HG03103 (cell line): ENCODE measurements around the gene RAP2B.
"Not testable (repeated sequence)": the region's sequence is repeated elsewhere in the genome, so short reads cannot be mapped to it uniquely, and the experiment has no call there.

Source experiments
- ATAC-seq: cut with Tn5 transposase; IDR thresholded peaks from one replicate; pipeline ENCODE4 v1.9.1; 2021; ENCODE audit warnings: low read depth; ENCODE audit not compliant: unreplicated experiment

The RAP2B gene

GRCh38 chr3:153161714-153162512, at the start of gene RAP2B:
Gene RAP2B (plus strand): TSS chr3:153162226. CDS start chr3:153162694, 468 bp downstream.
- peak; percentile 45 for ATAC-seq

DNA sequence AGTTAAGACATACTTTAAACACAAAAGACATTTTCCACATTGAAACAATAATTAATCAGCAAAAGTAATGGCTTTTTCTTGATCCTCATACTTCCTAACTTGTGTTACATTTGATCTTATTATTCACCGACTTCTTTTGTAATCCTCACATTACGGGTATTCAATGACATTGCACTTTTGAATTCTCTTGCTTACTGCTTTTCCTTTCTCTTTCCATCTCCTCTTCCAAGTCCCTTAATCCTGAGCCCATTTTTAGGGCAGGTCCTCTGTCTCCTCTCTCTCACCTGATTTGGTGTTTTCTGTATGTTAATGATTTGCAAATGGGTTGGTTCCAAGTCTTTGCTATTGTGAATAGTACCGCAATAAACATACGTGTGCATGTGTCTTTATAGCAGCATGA, 48.5 kb upstream of the RAP2B start:
- no peak for ATAC-seq

- not testable (repeated sequence) for ATAC-seq
Observed at GRCh38 chr3:153114270-153114669, 47.8 kb upstream of the RAP2B start.

GRCh38 chr3:153115326-153115725, 46.7 kb upstream of the RAP2B start:
- ATAC-seq: no peak

- no peak for ATAC-seq
Observed at GRCh38 chr3:153127788-153128187, 34.2 kb upstream of the RAP2B start.

GRCh38 chr3:153129426-153129825, 32.6 kb upstream of the RAP2B start:
- ATAC-seq: no peak

DNA sequence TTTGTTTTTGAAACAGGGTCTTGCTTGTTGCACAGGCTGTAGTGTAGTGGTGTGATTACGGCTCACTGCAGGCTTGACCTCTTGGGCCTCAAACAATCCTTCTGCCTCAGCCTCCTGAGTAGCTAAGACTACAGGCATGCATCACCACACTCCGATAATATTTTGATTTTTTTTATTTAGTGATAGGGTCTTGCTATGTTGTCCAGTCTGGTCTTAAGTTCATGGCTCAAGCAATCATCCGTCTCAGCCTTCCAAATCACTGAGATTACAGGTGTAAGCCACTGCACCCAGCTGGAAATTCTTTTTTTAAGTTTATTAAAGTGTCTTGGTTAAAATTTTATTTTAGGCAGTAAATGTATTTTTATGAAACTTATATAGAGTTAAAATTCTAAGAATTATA, 32.2 kb upstream of the RAP2B start:
- ATAC-seq: no peak

DNA sequence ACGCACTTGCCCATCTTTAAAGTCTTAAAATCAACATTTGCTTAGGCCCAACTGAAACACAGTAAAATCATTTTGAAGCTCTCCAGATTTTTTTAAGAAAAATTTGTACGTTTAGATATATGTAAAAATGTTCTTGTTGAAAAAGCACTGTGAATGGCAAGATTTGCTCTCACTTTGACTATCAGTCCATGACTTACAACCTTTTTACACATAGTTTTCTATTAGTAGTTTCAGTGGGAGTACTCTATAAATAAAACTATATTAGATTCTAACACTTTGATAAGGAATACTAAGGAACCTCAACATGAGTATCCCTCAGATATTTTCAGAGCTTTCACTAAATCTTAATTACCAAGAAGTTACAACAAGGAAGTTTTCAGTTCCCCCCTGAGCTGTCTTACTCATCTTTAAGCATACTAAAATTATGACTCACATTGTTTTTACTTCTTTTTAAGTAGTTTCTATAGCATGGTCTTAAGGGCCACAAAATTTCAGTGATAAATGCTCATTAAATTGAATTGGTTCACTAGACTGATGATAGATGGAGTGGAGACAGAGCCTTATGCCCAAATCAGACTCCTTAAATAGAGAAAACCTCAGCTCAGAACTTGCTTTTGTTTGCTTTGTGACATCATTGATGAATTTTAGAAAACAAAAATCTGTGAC, 31.6 kb upstream of the RAP2B start:
- ATAC-seq: peak; percentile 96

DNA sequence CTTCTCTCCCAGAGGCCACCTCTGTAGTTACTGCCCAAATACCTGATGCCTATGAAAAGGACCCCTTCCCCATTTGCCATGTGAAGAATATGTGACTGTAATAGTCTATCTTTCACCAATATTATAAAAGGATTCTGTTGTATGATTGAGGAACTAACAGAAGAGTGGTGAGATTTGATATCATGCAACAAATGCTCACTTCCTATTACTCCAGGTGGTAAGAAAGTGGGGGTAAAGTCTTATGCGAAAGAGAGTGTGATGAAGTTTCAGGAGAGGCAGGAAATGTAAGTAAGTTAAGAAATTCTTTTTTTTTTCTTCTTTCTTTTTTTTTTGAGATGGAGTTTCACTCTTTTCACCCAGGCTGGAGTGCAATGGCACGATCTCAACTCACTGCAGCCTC, 24.4 kb upstream of the RAP2B start:
- ATAC-seq: peak; percentile 48

GRCh38 chr3:153138276-153139210, 23.5 kb upstream of the RAP2B start:
- peak; percentile 50 for ATAC-seq

GRCh38 chr3:153142961-153143360, 19.1 kb upstream of the RAP2B start:
- ATAC-seq: no peak

DNA sequence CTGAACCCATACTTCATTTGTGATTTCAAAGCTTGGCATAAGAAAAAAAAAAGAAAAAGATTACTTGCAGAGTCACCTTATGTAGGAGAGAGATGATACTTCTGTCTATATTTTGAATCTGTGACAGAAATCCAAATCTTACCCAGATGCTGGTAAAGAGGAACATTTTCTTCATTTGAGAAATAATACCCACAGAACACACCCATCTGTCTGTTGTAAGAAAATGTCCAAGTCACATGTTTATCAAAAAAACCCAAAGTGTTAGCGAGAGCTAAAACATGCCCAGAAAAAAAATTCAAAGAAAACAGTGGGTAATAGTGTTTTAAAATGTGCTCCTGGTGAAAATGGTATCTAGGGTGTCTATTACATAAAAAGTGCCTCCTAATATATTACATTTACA, 18.0 kb upstream of the RAP2B start:
- no peak for ATAC-seq

GRCh38 chr3:153144779-153145178, 17.2 kb upstream of the RAP2B start:
- ATAC-seq: no peak

DNA sequence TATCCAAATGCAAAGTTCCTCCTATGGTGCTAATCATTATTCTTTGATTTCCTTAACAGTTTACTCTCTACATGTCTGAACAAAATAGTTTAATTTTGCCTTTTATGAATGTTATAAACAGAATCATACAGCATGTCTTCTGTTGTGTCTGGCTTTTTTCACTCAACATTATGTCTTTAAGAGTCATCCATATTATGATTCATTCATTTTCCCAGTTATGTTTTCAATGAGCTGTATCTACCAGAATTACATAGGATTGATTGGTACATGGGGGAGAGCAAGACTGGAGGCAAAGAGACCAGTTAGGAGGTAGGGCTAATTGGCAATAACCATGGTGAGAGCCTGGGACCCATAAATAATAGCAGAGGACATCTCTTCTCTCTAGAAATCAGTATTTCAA, 16.6 kb upstream of the RAP2B start:
- ATAC-seq: no peak

DNA sequence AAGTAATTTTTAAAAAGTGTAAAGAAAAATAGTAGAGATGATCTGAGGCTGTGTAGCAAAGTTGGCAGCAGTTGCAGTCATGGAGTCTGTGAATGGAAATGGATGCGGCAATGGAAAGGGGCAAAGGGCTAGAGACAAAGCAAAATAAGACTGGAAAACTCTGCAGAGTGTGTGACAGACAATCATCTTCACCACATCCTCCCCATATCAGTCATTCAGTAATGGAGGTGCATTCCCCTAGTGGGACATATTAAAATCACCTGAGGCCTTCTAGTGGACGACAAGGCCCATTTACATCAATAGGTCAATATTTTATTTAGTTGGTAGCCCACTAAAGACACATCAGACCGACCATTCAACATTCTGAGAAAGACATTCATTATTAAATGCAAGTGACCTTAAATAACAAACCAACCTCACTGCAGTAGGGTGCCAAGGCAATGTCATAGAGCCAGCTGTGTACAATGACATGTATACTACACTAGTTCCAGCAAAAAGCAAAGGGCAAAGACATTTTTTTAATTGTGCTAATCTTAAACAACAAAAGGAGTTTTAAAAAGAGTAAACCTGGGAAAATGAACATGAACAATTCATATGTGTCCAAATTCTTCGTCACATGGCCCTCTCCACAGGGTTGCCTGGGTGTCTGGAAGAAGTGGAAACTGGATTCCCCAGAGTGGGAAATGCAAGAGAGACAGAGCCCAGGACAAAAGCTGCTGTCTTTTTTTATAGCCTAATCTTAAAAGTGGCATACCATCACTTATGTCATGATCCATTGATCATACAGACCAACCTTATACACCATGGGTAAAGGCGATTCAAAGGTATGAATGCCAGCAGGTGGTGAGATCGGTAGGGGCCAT, 15.6 kb upstream of the RAP2B start:
- ATAC-seq: no peak

DNA sequence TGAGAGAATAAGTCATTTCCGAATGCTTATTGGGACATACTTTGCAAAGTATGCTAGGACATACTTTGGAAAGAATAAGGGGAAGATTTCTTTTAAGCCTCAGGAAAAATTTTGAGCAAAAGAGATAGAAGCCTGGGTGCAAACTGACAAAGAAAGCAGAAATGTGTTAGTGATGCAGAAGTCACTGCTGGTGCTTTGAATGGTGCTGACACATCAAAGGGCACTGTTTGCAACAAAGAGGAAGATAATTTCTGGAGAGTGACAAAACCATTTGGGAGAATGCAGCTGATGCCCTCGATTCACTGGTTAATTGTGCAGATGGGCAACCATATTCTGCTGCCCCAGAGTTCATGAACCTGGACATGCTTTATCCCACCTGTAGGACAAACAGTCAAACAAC, 11.0 kb upstream of the RAP2B start:
- no peak for ATAC-seq

DNA sequence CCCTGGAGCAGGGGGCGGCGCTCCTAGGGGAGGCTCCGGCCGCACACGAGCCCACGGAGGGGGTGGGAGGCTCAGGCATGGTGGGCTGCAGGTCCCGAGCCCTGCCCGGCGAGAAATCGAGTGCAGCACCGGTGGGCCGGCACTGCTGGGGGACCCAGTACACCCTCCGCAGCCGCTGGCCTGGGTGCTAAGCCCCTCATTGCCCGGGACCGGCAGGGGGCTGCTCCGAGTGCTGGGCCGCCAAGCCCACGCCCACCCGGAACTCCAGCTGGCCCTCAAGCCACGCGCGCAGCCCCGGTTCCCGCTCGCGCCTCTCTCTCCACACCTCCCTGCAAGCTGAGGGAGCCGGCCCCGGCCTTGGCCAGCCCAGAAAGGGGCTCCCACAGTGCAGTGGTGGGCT, 6.2 kb upstream of the RAP2B start:
- not testable (repeated sequence) for ATAC-seq

- ATAC-seq: no peak
Observed at GRCh38 chr3:153158189-153158588, 3.8 kb upstream of the RAP2B start.

- ATAC-seq: no peak
Observed at GRCh38 chr3:153158961-153159735, 2.9 kb upstream of the RAP2B start.
